Hepatocyte (in vitro differentiated cells): Measurements from ENCODE around the gene FGGY.

Source experiments
- CTCF ChIP-seq: fragments of 200-600 bp; sonication (generic); IDR thresholded peaks from 2 replicates; pipeline ENCODE4 v1.5.1; 2016; ENCODE audit warnings: antibody characterized with exemption, mild to moderate bottlenecking; ENCODE audit not compliant: poor library complexity
- EZH2 ChIP-seq: fragments of 200-600 bp; sonication (generic); IDR thresholded peaks from 2 replicates; pipeline ENCODE4 v1.6.1; 2016; ENCODE audit warnings: antibody characterized with exemption, mild to moderate bottlenecking, borderline replicate concordance

- TF ChIP-seq EZH2 (no peak), CTCF (no peak)
Observed at GRCh38 chr1:59442492-59442891, 145.6 kb downstream of the FGGY start.
